ENCODE results near the gene MUC5AC. TPM values are rescaled to one million over a fixed set of nuclear protein-coding genes. Genes with fewer than 3 reads are reported as not detected.

The MUC5AC gene
- total RNA-seq, 1 donor from 2014 or later: not detected

- Mint-ChIP-seq H3K4me3 (ENCODE audit: low read depth) (no peak overlapping the region), H3K9me3 (ENCODE audit: low read depth) (no peaks in the 10 kb centered on the region), H3K36me3 (ENCODE audit: insufficient read depth) (no peaks in the 10 kb centered on the region), H3K27me3 (no peaks in the 10 kb centered on the region), H3K4me1 (ENCODE audit: low read depth) (no peaks in the 10 kb centered on the region), H3K27ac (no peak overlapping the region)
- TF ChIP-seq CTCF (IDR thresholded peaks at IDR 0.05; ENCODE audit: unreplicated experiment): no peak
- DNase-seq (ENCODE audit: low spot score, unreplicated experiment): no peak
These were observed 73.8 kb downstream of the MUC5AC start for GRCh38 chr11:1231396-1232020.

DNA sequence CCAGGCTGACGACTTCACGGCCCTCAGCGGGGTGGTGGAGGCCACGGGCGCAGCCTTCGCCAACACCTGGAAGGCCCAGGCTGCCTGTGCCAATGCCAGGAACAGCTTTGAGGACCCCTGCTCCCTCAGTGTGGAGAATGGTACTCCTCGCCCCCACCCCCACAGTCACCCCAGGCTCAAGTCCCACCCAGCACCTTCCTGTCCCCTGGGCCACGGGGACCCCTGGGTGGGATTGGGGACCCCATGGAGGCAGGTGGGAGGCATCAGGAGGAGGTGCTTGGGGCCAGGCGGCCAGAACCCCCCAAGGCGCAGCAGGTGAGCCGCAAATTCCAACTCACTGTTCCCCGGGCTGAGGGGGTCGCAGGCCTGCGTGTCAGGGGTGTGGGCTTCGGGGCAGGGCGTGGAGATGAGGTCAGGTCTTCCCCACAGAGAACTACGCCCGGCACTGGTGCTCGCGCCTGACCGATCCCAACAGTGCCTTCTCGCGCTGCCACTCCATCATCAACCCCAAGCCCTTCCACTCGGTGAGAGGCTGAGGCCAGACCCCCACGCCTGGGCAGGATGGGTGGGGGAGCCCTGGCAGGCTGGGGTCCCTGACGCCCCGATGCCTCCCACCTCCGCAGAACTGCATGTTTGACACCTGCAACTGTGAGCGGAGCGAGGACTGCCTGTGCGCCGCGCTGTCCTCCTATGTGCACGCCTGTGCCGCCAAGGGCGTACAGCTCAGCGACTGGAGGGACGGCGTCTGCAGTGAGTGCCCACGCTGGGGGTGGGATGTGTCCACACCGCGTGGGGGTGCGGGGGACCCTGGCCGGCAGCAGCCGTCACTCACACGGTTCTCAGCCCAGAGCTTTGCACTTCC, 74.5 kb downstream of the MUC5AC start:
- no peaks in the 10 kb centered on the region for H3K9me3 Mint-ChIP-seq (ENCODE audit: low read depth)
- no peak overlapping the region for H3K4me3 Mint-ChIP-seq (ENCODE audit: low read depth)
- H3K27ac Mint-ChIP-seq: no peak overlapping the region
- H3K36me3 Mint-ChIP-seq (ENCODE audit: insufficient read depth): no peaks in the 10 kb centered on the region
- no peak for DNase-seq (ENCODE audit: low spot score, unreplicated experiment)
- H3K27me3 Mint-ChIP-seq: no peaks in the 10 kb centered on the region
- TF ChIP-seq CTCF (IDR thresholded peaks at IDR 0.05; ENCODE audit: unreplicated experiment): no peak
- H3K4me1 Mint-ChIP-seq (ENCODE audit: low read depth): no peaks in the 10 kb centered on the region

- Mint-ChIP-seq H3K36me3 (ENCODE audit: insufficient read depth) (no peaks in the 10 kb centered on the region), H3K4me3 (ENCODE audit: low read depth) (no peak overlapping the region), H3K9me3 (ENCODE audit: low read depth) (no peaks in the 10 kb centered on the region), H3K27me3 (peaks cover 3% of the 10 kb centered on the region), H3K4me1 (ENCODE audit: low read depth) (no peaks in the 10 kb centered on the region), H3K27ac (no peak overlapping the region)
- no peak for DNase-seq (ENCODE audit: low spot score, unreplicated experiment)
- TF ChIP-seq CTCF (IDR thresholded peaks at IDR 0.05; ENCODE audit: unreplicated experiment): no peak
These were observed 75.1 kb downstream of the MUC5AC start for GRCh38 chr11:1232883-1233321.

DNA sequence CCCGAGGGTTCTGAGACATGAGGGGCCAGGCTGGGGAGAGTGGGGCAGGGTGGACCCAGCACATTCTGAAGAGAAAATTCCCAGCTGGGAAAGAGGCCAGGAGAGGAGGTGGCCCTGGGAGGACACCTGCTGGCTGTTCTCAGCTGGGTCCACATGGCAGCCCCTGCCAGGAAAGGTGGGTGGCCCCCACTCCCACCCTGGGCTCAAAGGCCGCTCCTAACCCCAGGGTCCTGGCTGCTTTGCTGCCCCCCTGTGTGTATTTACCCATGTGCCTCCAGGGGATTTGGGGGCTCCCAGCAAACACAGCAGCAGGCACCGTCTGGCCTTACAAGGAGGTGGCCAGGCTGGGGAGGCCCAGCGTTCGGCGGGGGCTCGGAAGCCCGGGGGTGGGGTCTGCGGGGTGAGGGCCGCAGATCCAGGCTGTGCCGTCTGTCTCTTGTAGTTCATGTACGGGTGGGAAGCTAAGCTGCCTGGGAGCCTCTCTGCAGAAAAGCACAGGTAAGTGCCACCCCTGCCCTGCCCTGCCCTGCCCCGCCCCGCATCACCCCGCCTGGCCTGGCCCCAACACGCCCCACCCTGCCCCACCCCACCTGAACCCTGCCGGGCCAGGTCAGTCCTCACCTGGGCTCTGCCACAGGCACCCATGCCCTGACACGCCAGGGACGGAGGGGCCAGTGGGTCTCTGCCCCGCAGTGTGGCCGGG, 75.7 kb downstream of the MUC5AC start:
- H3K36me3 Mint-ChIP-seq (ENCODE audit: insufficient read depth): no peaks in the 10 kb centered on the region
- TF ChIP-seq CTCF (IDR thresholded peaks at IDR 0.05; ENCODE audit: unreplicated experiment): no peak
- H3K9me3 Mint-ChIP-seq (ENCODE audit: low read depth): no peaks in the 10 kb centered on the region
- H3K27ac Mint-ChIP-seq: no peak overlapping the region
- no peak overlapping the region for H3K4me3 Mint-ChIP-seq (ENCODE audit: low read depth)
- H3K4me1 Mint-ChIP-seq (ENCODE audit: low read depth): no peaks in the 10 kb centered on the region
- no peak for DNase-seq (ENCODE audit: low spot score, unreplicated experiment)
- H3K27me3 Mint-ChIP-seq: peaks cover 3% of the 10 kb centered on the region

- H3K4me3 Mint-ChIP-seq (ENCODE audit: low read depth): no peak overlapping the region
- TF ChIP-seq CTCF (IDR thresholded peaks at IDR 0.05; ENCODE audit: unreplicated experiment): no peak
- no peaks in the 10 kb centered on the region for H3K4me1 Mint-ChIP-seq (ENCODE audit: low read depth)
- peaks cover 3% of the 10 kb centered on the region for H3K27me3 Mint-ChIP-seq
- no peak for DNase-seq (ENCODE audit: low spot score, unreplicated experiment)
- H3K36me3 Mint-ChIP-seq (ENCODE audit: insufficient read depth): no peaks in the 10 kb centered on the region
- H3K9me3 Mint-ChIP-seq (ENCODE audit: low read depth): no peaks in the 10 kb centered on the region
- no peak overlapping the region for H3K27ac Mint-ChIP-seq
These were observed 76.4 kb downstream of the MUC5AC start for GRCh38 chr11:1234054-1234720.

All from progenitor cell of endocrine pancreas (in vitro differentiated cells).